Measurements from ENCODE around the gene PITX3. TPM values are rescaled to one million over a fixed set of nuclear protein-coding genes. Genes with fewer than 3 reads are reported as not detected.

Gene PITX3
- polyA plus RNA-seq, 3 donors, result not detected

DNA sequence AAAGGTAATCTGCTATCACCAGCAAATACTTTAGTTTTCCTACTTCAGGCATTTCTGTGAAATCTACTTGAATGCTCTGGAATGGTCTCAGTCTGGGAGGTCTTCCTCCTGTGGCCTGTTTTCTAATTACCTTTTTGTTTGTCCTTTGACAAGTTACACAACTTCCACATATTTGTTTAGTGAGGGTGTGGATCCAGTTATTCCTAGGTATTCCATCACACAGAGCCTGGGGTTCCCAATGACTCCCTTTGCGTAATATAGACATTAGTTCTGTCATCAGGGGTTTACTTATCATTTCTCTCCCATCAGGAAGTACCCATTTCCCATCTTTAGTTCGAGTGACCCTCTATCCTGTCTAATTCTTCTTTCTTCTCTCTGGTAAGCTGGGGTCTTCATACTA lies 43.3 kb downstream of the PITX3 start:
- no peak overlapping the region for H3K4me3 Mint-ChIP-seq

GRCh38 chr10:102196893-102197292 lies 44.4 kb downstream of the PITX3 start:
- H3K27ac Mint-ChIP-seq, result no peak overlapping the region

More for the DNA sequence above, 43.3 kb downstream of the PITX3 start:
- peaks cover 0 to under 1% (median 0%) of the 10 kb centered on the region in 7 donors for H3K9me3 Mint-ChIP-seq
- Histone ChIP-seq H3K4me1 (ENCODE audit: control insufficient read depth in 1 of 2, insufficient read depth in 2 of 2, low read length in 2 of 2) (no peaks in the 10 kb centered on the region), H4K20me1 (ENCODE audit: insufficient read depth, low read length) (no peaks in the 10 kb centered on the region), H3K9me3 (replicated peaks in 1 of 2; ENCODE audit: control insufficient read depth in 1 of 2, insufficient read depth in 1 of 2, low read length in 2 of 2) (no peaks in the 10 kb centered on the region), H2AFZ (ENCODE audit: insufficient read depth, low read depth, low read length, poor library complexity, severe bottlenecking) (no peak overlapping the region), H3K27me3 (ENCODE audit: control insufficient read depth in 2 of 2, insufficient read depth in 2 of 2, low read length in 2 of 2) (no peaks in the 10 kb centered on the region), H3K4me2 (replicated peaks; ENCODE audit: extremely low read depth, low read length, poor library complexity, severe bottlenecking) (no peak overlapping the region), H3K36me3 (replicated peaks in 1 of 2; ENCODE audit: control insufficient read depth in 1 of 2, insufficient read depth in 2 of 2, low read length in 2 of 2) (no peaks in the 10 kb centered on the region), H3K4me3 (replicated peaks in 1 of 3; ENCODE audit: low read depth in 2 of 3, low read length in 3 of 3) (no peak overlapping the region), H3K9ac (ENCODE audit: insufficient read depth, low read length, poor library complexity, severe bottlenecking) (no peak overlapping the region), H3K79me2 (ENCODE audit: insufficient read depth, low read length) (no peaks in the 10 kb centered on the region), H3K27ac (ENCODE audit: low read depth in 1 of 2, low read length in 2 of 2) (no peak overlapping the region)
- no CpG with 5 or more reads among the region's 2 CpGs for WGBS (ENCODE audit: insufficient coverage)
- no peak overlapping the region for H3K27ac Mint-ChIP-seq
- peaks cover 15% of the 10 kb centered on the region for H3K4me1 Mint-ChIP-seq
- no peak for DNase-seq
- TF ChIP-seq CTCF (IDR thresholded peaks at IDR 0.05), result no peak
- H3K36me3 Mint-ChIP-seq, result no peaks in the 10 kb centered on the region
- intact Hi-C loops (cut with micrococcal nuclease), result no loop called here
- peaks cover 2 to 5% (median 4%) of the 10 kb centered on the region in 3 donors for H3K27me3 Mint-ChIP-seq (ENCODE audit: low read depth in 3 of 3)

More at GRCh38 chr10:102196893-102197292, 44.4 kb downstream of the PITX3 start:
- Mint-ChIP-seq H3K36me3 (no peaks in the 10 kb centered on the region), H3K4me1 (peaks cover 8% of the 10 kb centered on the region), H3K9me3 (peaks cover 4 to 11% (median 8%) of the 10 kb centered on the region in 7 donors), H3K27me3 (ENCODE audit: low read depth in 3 of 3) (peaks cover 2 to 5% (median 4%) of the 10 kb centered on the region in 3 donors), H3K4me3 (no peak overlapping the region)
- no peak overlapping the region for H2AFZ ChIP-seq (ENCODE audit: insufficient read depth, low read depth, low read length, poor library complexity, severe bottlenecking)
- intact Hi-C loops (cut with micrococcal nuclease), result no loop called here
- peaks cover 8 to 11% of the 10 kb centered on the region in 2 donors for H3K9me3 ChIP-seq (replicated peaks in 1 of 2; ENCODE audit: control insufficient read depth in 1 of 2, insufficient read depth in 1 of 2, low read length in 2 of 2)
- no peaks in the 10 kb centered on the region for H3K4me1 ChIP-seq (ENCODE audit: control insufficient read depth in 1 of 2, insufficient read depth in 2 of 2, low read length in 2 of 2)
- no peak overlapping the region for H3K27ac ChIP-seq (ENCODE audit: low read depth in 1 of 2, low read length in 2 of 2)
- no peak for TF ChIP-seq CTCF (IDR thresholded peaks at IDR 0.05)
- H4K20me1 ChIP-seq (ENCODE audit: insufficient read depth, low read length), result no peaks in the 10 kb centered on the region
- WGBS (ENCODE audit: insufficient coverage), result 100% methylated on average over 1 of the region's 2 CpGs
- no peak overlapping the region for H3K4me2 ChIP-seq (replicated peaks; ENCODE audit: extremely low read depth, low read length, poor library complexity, severe bottlenecking)
- H3K9ac ChIP-seq (ENCODE audit: insufficient read depth, low read length, poor library complexity, severe bottlenecking), result no peak overlapping the region
- no peaks in the 10 kb centered on the region for H3K36me3 ChIP-seq (replicated peaks in 1 of 2; ENCODE audit: control insufficient read depth in 1 of 2, insufficient read depth in 2 of 2, low read length in 2 of 2)
- H3K79me2 ChIP-seq (ENCODE audit: insufficient read depth, low read length), result no peaks in the 10 kb centered on the region
- DNase-seq, result no peak
- H3K27me3 ChIP-seq (ENCODE audit: control insufficient read depth in 2 of 2, insufficient read depth in 2 of 2, low read length in 2 of 2), result no peaks in the 10 kb centered on the region
- H3K4me3 ChIP-seq (replicated peaks in 1 of 3; ENCODE audit: low read depth in 2 of 3, low read length in 3 of 3), result no peak overlapping the region

All from CD14-positive monocyte (primary cell).